Pancreas (tissue), 10 donors: Measurements from ENCODE around the gene KLHDC7B. TPM values are rescaled to one million over a fixed set of nuclear protein-coding genes. Genes with fewer than 3 reads are reported as not detected.

Experiments used
- ATAC-seq, 4 donors: fragments of 200-7000 bp; cut with Tn5 transposase; one replicate each; pipeline versions ENCODE4 v1.8.0 to v1.9.1; 2020; ENCODE audit warnings: mild to moderate bottlenecking in 4 of 4, moderate library complexity in 4 of 4
- DNase-seq, 6 donors: peaks; one replicate each; pipeline ENCODE4 v3.0.0-alpha.2; 2020
- FAIRE-seq: peaks from 2 replicates; lab custom pipeline; 2012; peaks lifted over from hg19 to GRCh38; lab: Jason Lieb, UNC
- H3K27ac ChIP-seq, 4 donors: fragments of 200-600 bp; sonication (generic); 1 replicate in 3 of 4; 2 replicates in 1 of 4; pipeline versions ENCODE4 v1.5.0 to v1.8.0; 2020
- H3K27me3 ChIP-seq, 4 donors: fragments of 200-600 bp; one replicate each; pipeline ENCODE4 v1.8.0; 2021
- H3K36me3 ChIP-seq, 3 donors: fragments of 200-600 bp; sonication (generic) in 1 of 3; one replicate each; pipeline versions ENCODE4 v1.5.0 to v1.8.0; 2020 to 2021
- H3K4me1 ChIP-seq, 3 donors: fragments of 200-600 bp; one replicate each; pipeline ENCODE4 v1.8.0; 2021
- H3K4me3 ChIP-seq, 4 donors: fragments of 200-600 bp; sonication (generic) in 2 of 4; one replicate each; pipeline versions ENCODE4 v1.5.0 to v1.8.0; 2020 to 2021
- H3K9me3 ChIP-seq, 4 donors: fragments of 200-600 bp; one replicate each; pipeline ENCODE4 v1.8.0; 2021
- CTCF ChIP-seq, 4 donors: fragments of 200-600 bp; sonication (generic) in 3 of 4; IDR thresholded peaks; one replicate each; pipeline versions ENCODE4 v1.5.0 to v1.8.0; 2021; ENCODE audit warnings: antibody characterized with exemption in 4 of 4
- WGBS, 2 donors: extraction: QIAGEN DNeasy Blood & Tissue Kit; methylation state at CpG; one replicate each; pipeline ENCODE4 v1.1.7; 2013; 5-methylcytosine and 5-hydroxymethylcytosine counted together
- intact Hi-C, 3 donors: fragments of 100-400 bp; cut with DNase I; formaldehyde crosslinking; loops; one replicate each; pipeline versions ENCODE4 v1.11.1 to v1.14.2; 2022
- polyA plus RNA-seq, 2 donors: library from polyadenylated mRNA; stranded (reverse); fragments of 200-250 nt; gene quantifications; one replicate each; pipeline ENCODE4 v1.2.3, GENCODE V29; 2013
- total RNA-seq, 6 donors: library from RNA; stranded (reverse); fragmentation: NEBNext Ultra II Directional in 4 of 6; extraction: Animal tissue kit (Norgen Biotek cat#: 25700) in 4 of 6; gene quantifications; one replicate each; pipeline versions ENCODE4 v1.2.1 to v1.2.4, GENCODE V29; 2021 to 2023
- donor health status: healthy with polysubstance abuse.
- donor health status: DM: no; HTN: no; CAD: no; lungs with moderate emphysema.
- donor health status: DM: no; HTN: no; CAD: no.
- donor health status: control.
- donor health status: control.
- donor health status: Bipolar disorder and iron deficiency.
- donor health status: DM: yes; HTN: yes; CAD: no.
- donor health status: DM: no; HTN: no; CAD: no.
- donor health status: DM: no; HTN: no; CAD: no.
- donor health status: DM: yes; HTN: yes; CAD: no.

Gene KLHDC7B
- total and polyA plus RNA-seq, 8 donors: 0.03 to 2.1 (median 0.15) TPM; not detected in 1

- FAIRE-seq (no peak), ATAC-seq (no peak), DNase-seq (peak in 3 of 6 donors; percentile 28 to 72 (median 47))
- WGBS, 2 donors: 74 to 78% methylated on average over 24 to 30 of the region's 34 CpGs
- Histone ChIP-seq H3K27ac (no peak overlapping the region), H3K9me3 (no peaks in the 10 kb centered on the region), H3K36me3 (no peaks in the 10 kb centered on the region), H3K27me3 (no peaks in the 10 kb centered on the region), H3K4me3 (no peak overlapping the region), H3K4me1 (peaks cover 0 to 3% (median 0%) of the 10 kb centered on the region in 3 donors)
- TF ChIP-seq CTCF (IDR thresholded peaks at IDR 0.05): no peak
- intact Hi-C loops: no loop called here
Measured at GRCh38 chr22:50561401-50562358, 16.0 kb downstream of the KLHDC7B start.

DNA sequence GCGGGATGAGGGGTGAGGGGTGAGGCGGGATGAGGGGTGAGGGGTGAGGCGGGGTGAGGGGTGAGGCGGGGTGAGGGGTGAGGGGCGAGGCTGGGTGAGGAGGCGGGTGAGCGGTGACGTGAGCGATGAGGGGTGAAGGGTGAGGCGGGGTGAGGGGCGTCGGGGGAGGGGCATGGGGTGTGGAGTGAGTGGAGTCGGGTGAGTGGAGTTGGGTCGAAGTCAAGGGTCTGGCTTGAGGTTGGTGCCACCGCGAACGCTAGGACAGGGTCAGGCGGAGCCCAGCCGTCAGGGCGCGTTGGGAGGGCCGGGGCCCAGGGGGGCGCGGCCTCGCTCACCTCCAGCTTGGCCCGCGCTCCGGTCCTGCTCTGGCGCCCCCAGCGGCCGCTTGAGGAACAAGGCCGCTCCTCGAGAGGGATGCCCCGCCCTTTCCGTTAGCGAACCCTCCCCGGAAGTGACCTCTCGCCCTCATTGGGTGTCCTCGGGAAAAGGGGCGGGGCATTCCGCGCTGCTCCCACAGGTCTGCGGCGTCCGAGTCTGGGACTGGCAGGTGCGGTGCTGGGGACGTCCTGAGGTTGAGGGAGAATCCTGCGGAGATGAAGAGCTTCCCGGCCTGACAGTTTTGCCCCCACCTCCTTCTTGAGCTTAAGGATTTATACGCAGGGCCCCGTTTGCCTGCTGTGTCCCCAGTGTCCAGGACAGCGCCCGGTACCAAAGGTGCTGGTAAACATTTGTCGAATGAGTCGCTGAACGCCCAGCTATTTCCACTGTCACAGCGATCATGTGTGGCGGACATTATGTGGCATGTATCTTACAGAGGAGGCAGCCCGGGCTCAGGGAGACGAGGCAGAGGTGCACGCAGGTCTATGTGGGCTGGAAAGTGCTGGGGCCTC, 17.1 kb downstream of the KLHDC7B start, which contains the start of gene SYCE3:
SYCE3 (minus strand) TSS at position 397 of the 890 bp plus-strand sequence. CDS start 6,514 bp downstream, outside the sequence.
- DNase-seq: peak; percentile 97 to 100 (median 98)
- 1 to 2% methylated on average over 55 to 60 of the region's 61 CpGs for WGBS, 2 donors
- ATAC-seq: peak; percentile 98 to 99 (median 98)
- no peaks in the 10 kb centered on the region for H3K9me3 ChIP-seq
- peak within 1 kb of the TSS; percentile 59 to 91 (median 82) for H3K27ac ChIP-seq
- H3K27me3 ChIP-seq: no peaks in the 10 kb centered on the region
- H3K4me3 ChIP-seq: peak within 1 kb of the TSS; percentile 25 to 70 (median 36)
- H3K36me3 ChIP-seq: no peaks in the 10 kb centered on the region
- FAIRE-seq: no peak
- peaks cover 0 to 3% (median 0%) of the 10 kb centered on the region in 3 donors for H3K4me1 ChIP-seq
- intact Hi-C loops: no loop called here
- peak; percentile 97 to 99 (median 98) for TF ChIP-seq CTCF (IDR thresholded peaks at IDR 0.05)

- no peak for FAIRE-seq
Measured at GRCh38 chr22:50563413-50564160, 17.9 kb downstream of the KLHDC7B start.

More at GRCh38 chr22:50563413-50564160, 17.9 kb downstream of the KLHDC7B start:
- no peaks in the 10 kb centered on the region for H3K9me3 ChIP-seq
- DNase-seq (peak in 3 of 6 donors; percentile 41 to 65 (median 52)), ATAC-seq (peak; percentile 20 to 39 (median 31))
- peaks cover 0 to 5% (median 2%) of the 10 kb centered on the region in 3 donors for H3K4me1 ChIP-seq
- 7 to 10% methylated on average over 17 of the region's 17 CpGs for WGBS, 2 donors
- intact Hi-C loops: no loop called here
- H3K36me3 ChIP-seq: no peaks in the 10 kb centered on the region
- no peaks in the 10 kb centered on the region for H3K27me3 ChIP-seq
- no peak for TF ChIP-seq CTCF (IDR thresholded peaks at IDR 0.05)
- H3K4me3 ChIP-seq: peak overlapping the region; percentile 25 to 70 (median 36)
- H3K27ac ChIP-seq: peak overlapping the region; percentile 59 to 91 (median 82)
